Lower leg skin (tissue), 4 donors: Measurements from ENCODE around the gene CYP4F2. TPM values are rescaled to one million over a fixed set of nuclear protein-coding genes. Genes with fewer than 3 reads are reported as not detected.
"Not testable (repeated sequence)": the region's sequence is repeated elsewhere in the genome, so short reads cannot be mapped to it uniquely, and the experiment has no call there.

ENCODE experiments used
- DNase-seq, 2 donors: peaks; one replicate each; pipeline ENCODE4 v3.0.0-alpha.2; 2019; ENCODE audit warnings: low spot score in 2 of 2
- H3K4me3 ChIP-seq: fragments of 200-600 bp; sonication (generic); 2 replicates; pipeline ENCODE4 v1.5.1; 2017; ENCODE audit warnings: mild to moderate bottlenecking, low read depth; ENCODE audit not compliant: poor library complexity, severe bottlenecking
- POLR2A ChIP-seq, 2 donors: fragments of 450-650 bp; IDR thresholded peaks; one replicate each; pipeline ENCODE4 v1.6.1; 2016 to 2017; ENCODE audit warnings: antibody characterized with exemption in 2 of 2, mild to moderate bottlenecking in 1 of 2, moderate library complexity in 1 of 2
- WGBS, 2 donors: methylation state at CpG; one replicate each; pipeline ENCODE4 v1.1.5; 2018; 5-methylcytosine and 5-hydroxymethylcytosine counted together
- intact Hi-C: fragments of 100-400 bp; cut with DNase I; formaldehyde crosslinking; loops from one replicate; pipeline ENCODE4 v1.15.0; 2023; ENCODE audit warnings: low total_unique reads
- total RNA-seq, 4 donors: library from RNA; depleted of rRNA; stranded (reverse); fragments of >200 nt; gene quantifications; one replicate each; pipeline ENCODE4 v1.1.0, GENCODE V29; 2016
- TF ChIP-seq, protein P1 (sequence below), 3 donors: fragments of 450-650 bp; IDR thresholded peaks; one replicate each; pipeline ENCODE4 v1.5.1; 2016; ENCODE audit warnings: antibody characterized with exemption in 3 of 3, mild to moderate bottlenecking in 3 of 3, moderate library complexity in 2 of 3

The CYP4F2 gene
- total RNA-seq, 4 donors from 2014 or later, result 0.91 to 4.2 (median 2.9) TPM

DNA sequence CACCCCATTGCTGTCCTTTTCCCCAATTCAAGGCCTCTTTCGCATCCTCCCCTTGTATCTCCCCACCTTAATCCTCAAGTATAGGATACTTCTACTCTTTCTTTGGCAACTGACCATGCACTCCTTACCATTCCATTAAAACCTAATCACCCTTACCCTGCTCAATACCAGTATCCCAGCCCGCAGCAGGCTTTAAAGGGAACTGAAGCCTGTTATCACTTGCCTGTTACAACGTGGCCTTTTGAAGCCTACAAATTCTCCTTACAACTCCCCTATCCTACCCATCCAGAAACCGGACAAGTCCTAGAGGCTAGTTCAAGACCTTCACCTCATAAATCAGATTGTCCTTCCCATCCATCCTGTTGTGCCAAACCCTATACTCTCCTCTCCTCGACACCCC, 66.2 kb downstream of the CYP4F2 start:
- no peak for DNase-seq
- intact Hi-C loops, result no loop called here

DNA sequence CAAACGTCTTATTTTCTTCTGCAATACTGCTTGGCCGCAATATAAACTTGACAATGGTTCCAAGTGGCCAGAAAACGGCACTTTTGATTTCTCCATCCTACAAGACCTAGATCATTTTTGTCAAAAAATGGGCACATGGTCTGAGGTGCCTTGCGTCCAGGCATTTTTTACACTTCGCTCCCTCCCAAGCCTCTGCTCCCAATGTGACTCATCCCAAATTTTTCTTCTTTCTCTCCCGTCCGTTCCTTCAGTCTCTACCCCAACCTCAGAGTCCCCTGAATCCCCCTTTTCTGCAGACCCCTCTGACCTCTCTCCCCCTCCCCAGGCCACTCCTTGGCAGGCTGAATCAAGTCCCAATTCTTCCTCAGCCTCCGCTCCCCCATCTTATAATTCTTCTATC, 68.1 kb downstream of the CYP4F2 start:
- intact Hi-C loops, result no loop called here
- no peak overlapping the region for H3K4me3 ChIP-seq
- TF ChIP-seq POLR2A (IDR thresholded peaks at IDR 0.05), result no peak
- TF ChIP-seq, protein P1, sequence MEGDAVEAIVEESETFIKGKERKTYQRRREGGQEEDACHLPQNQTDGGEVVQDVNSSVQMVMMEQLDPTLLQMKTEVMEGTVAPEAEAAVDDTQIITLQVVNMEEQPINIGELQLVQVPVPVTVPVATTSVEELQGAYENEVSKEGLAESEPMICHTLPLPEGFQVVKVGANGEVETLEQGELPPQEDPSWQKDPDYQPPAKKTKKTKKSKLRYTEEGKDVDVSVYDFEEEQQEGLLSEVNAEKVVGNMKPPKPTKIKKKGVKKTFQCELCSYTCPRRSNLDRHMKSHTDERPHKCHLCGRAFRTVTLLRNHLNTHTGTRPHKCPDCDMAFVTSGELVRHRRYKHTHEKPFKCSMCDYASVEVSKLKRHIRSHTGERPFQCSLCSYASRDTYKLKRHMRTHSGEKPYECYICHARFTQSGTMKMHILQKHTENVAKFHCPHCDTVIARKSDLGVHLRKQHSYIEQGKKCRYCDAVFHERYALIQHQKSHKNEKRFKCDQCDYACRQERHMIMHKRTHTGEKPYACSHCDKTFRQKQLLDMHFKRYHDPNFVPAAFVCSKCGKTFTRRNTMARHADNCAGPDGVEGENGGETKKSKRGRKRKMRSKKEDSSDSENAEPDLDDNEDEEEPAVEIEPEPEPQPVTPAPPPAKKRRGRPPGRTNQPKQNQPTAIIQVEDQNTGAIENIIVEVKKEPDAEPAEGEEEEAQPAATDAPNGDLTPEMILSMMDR (IDR thresholded peaks at IDR 0.05), result no peak
- 83 to 91% methylated on average over 8 of the region's 8 CpGs for WGBS, 2 donors
- DNase-seq, result no peak

More for the DNA sequence above, 66.2 kb downstream of the CYP4F2 start:
- 80 to 82% methylated on average over 5 of the region's 5 CpGs for WGBS, 2 donors
- no peak overlapping the region for H3K4me3 ChIP-seq
- TF ChIP-seq, protein P1 (IDR thresholded peaks at IDR 0.05), result no peak
- no peak for TF ChIP-seq POLR2A (IDR thresholded peaks at IDR 0.05)

- no peak for DNase-seq
- intact Hi-C loops, result no loop called here
- no peak overlapping the region for H3K4me3 ChIP-seq
- WGBS, 2 donors, result 88 to 92% methylated on average over 10 of the region's 10 CpGs
- TF ChIP-seq, protein P1 (IDR thresholded peaks at IDR 0.05), result no peak
- no peak for TF ChIP-seq POLR2A (IDR thresholded peaks at IDR 0.05)
Measured at GRCh38 chr19:15829306-15829698, 68.6 kb downstream of the CYP4F2 start.

DNA sequence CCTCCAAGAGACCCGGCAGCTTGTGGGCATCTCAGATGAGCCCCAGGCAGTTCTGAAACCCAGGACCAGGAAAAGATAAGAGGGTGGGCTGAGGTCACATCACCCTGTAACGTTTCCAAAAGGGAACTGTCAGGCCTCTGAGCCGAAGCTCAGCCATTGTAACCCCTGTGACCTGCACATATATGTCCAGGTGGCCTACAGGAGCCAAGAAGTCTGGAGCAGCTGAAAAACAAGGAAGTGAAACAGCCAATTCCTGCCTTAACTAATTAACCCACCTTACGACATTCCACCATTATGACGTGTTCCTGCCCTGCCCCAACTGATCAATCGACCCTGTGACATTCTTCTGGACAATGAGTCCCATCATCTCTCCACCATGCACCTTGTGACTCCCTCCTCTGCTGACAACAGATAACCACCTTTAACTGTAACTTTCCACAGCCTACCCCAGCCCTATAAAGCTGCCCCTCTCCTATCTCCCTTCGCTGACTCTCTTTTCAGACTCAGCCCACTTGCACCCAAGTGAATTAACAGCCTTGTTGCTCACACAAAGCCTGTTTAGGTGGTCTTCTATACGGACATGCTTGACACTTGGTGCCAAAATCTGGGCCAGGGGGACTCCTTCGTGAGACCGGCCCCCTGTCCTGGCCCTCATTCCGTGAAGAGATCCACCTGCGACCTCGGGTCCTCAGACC, 69.1 kb downstream of the CYP4F2 start:
- intact Hi-C loops, H3K4me3 ChIP-seq, DNase-seq: not testable (repeated sequence)
- WGBS, 2 donors, result 50 to 56% methylated on average over 13 of the region's 13 CpGs

DNA sequence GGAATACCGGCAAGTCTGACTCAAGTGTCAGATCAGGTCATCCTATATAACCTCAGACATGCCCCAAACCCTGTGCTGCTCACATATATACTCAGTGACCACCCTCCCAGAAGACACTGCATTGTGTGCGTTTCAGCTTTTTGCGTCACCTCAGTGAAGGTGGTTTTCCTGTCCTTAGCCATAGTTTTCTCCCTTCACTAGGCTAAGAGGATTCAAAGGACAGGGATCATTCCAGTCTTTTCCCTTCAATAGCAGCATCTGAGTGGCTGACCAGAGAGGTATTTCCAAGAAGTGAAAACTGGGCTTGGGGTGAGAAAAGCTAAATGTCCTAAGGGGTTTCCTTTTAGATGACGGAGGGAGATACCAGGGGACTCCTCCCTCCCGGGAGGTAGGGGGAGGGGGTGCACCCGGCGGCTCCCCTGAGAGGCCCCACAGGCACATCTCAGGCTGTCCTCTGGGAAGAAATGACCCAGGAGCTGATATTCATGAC, 69.7 kb downstream of the CYP4F2 start:
- WGBS, 2 donors, result 36 to 55% methylated on average over 7 of the region's 7 CpGs
- intact Hi-C loops, result no loop called here
- no peak for DNase-seq
- TF ChIP-seq, protein P1 (IDR thresholded peaks at IDR 0.05), result no peak
- TF ChIP-seq POLR2A (IDR thresholded peaks at IDR 0.05), result no peak
- no peak overlapping the region for H3K4me3 ChIP-seq

Other genes starting within 250 kb of the CYP4F2 start
- gene CYP4F12, start 225.0 kb downstream of the CYP4F2 start, total RNA-seq, result 100 to 1,000 TPM in 1 of 4 donors, 10 to 100 TPM in 3; 40.8 to 100 (median 85.7) TPM
- not detected for gene OR10H2, start 170.1 kb downstream of the CYP4F2 start, total RNA-seq
- gene OR10H3, start 160.1 kb downstream of the CYP4F2 start, total RNA-seq, result not detected
- not detected for gene OR10H5, start 110.4 kb downstream of the CYP4F2 start, total RNA-seq
- under 1 TPM in 2 of 4 donors, not detected in 2; 0.06 to 0.30 TPM for gene OR10H1, start 82.4 kb downstream of the CYP4F2 start, total RNA-seq
- 1 to 10 TPM in 2 of 4 donors, under 1 TPM in 2; 0.12 to 1.4 (median 0.66) TPM for gene CYP4F11, start 36.5 kb upstream of the CYP4F2 start, total RNA-seq
- gene OR10H4, start 50.9 kb upstream of the CYP4F2 start, total RNA-seq, result not detected
- gene TPM4, start 178.4 kb upstream of the CYP4F2 start, total RNA-seq, result 100 to 1,000 TPM; 217 to 303 (median 267) TPM
- 10 to 100 TPM; 43.3 to 58.2 (median 50.8) TPM for gene RAB8A, start 213.8 kb upstream of the CYP4F2 start, total RNA-seq
- under 1 TPM in 1 of 4 donors, not detected in 3; 0.45 TPM for gene HSH2D, start 245.6 kb upstream of the CYP4F2 start, total RNA-seq